NCI-H2171 treated with DMSO at 0.1 percent for 48 hours (cell line): ENCODE results near the gene CHST8.
"Not testable (repeated sequence)": the region's sequence is repeated elsewhere in the genome, so short reads cannot be mapped to it uniquely, and the experiment has no call there.

Source experiments
- DNase-seq: peaks from one replicate; lab custom pipeline; 2025; lab: John Stamatoyannopoulos, UW

The CHST8 gene

DNA sequence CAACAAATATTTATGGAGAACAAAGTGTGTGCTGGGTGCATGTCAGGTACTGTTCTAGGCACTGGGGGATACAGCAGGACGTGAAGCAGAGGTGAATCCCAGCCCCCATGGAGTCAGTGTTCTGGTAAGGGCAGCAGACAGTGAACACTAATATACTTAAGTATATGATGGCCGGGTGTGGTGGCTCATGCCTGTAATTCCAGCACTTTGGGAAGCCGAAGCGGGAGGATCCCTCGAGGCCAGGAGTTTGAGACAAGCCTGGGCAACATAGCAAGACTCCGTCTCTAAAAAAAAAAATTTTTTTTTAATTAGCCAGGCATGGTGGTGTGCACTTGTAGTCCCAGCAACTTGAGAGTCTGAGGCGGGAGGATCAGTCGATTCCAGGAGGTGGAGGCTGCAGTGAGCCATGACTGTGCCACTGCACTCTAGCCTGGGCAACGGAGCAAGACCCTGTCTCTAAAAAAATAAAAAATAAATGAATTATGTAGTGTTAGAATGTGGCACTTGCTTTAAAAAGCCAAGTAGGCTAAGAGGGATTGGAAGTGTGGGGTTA lies 22.6 kb downstream of the CHST8 start:
- DNase-seq = no peak

DNA sequence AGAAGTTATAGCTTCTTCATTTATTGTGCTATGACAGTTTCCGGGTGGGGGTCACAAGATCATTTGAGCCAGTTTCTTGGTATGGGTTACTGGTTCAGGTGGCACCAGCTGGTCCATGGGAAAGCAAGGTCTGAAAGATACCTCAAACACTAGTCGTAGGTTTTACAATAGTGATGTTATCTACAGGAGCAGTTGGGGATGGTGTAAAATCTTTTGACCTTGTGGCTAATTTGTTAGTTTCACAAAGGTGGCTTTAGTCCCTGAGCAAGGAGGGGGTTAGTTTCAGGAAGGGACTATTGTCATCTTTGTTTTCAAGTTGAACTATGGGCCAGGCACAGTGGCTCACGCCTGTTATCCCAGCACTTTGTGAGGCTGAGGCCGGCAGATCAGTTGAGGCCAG lies 24.6 kb downstream of the CHST8 start:
- no peak for DNase-seq

DNA sequence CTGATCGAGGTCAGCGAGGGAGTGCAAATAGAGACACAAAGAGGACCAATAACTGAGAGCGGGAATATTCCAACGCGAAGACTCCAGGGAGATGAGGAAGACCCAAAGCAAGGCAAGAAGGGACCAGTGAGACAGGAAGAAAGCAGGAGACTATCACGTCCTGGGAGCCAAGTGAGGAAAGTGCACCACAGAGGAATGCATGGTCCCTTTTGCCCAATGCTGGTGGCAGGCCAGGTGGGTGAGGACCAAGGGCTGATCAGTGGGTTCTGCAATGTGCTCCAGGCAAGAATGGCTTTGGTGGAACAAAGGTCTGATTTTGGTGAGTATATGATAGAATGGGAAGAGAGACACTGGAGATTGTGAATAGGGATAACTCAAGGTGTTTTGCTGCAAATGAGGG lies 25.4 kb downstream of the CHST8 start:
- no peak for DNase-seq

DNA sequence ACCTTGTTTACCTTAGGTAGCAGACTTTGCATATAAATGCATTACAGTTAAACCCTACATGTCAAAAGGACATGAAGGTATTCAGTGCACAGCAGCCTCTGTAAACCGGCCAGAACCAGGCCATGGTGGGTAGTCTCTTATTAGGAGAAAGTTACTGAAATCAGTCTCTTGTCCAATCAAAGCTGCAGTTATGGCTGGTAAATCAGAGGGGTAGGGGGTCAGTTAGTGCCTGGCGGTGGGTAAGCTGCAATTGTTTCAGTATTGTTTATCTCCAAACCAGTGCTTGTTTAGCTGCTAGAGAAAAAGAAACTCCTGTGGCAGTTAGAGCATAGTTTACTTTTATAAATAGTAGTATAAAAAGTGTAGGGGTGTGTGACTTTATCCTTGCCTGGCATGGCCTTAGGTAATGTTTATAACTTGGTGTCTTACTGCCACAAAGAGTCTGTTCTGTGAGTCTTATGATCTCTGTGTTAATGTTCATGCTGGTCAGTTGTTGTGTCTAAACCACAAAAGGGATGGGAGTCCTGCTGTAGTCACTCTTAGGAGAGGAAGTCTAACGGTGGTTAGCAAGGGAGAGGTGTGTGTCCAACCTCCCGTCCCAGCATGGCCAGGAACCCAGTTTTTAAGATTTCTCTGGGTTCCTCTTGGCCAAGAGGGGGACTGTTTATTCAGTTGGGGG lies 28.0 kb downstream of the CHST8 start:
- DNase-seq = no peak

DNA sequence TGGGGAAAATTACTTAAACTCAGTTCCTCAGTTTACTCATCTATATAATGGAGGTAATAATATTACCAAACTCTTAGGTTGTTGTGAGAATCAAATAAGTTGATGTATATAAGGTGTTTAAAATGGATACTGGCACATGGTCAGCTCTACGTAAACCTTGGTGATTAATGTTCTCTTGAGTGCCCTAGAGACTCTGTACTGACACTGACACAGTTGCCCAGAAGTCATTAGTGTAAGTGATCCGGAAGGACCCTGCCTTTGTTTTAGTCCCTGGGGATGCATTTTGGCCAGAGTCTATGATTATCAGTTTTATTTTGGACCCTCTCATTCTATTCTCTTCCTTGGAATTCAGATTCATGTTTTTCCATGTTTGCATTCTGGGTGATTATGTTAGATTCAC lies 31.9 kb downstream of the CHST8 start:
- no peak for DNase-seq

DNA sequence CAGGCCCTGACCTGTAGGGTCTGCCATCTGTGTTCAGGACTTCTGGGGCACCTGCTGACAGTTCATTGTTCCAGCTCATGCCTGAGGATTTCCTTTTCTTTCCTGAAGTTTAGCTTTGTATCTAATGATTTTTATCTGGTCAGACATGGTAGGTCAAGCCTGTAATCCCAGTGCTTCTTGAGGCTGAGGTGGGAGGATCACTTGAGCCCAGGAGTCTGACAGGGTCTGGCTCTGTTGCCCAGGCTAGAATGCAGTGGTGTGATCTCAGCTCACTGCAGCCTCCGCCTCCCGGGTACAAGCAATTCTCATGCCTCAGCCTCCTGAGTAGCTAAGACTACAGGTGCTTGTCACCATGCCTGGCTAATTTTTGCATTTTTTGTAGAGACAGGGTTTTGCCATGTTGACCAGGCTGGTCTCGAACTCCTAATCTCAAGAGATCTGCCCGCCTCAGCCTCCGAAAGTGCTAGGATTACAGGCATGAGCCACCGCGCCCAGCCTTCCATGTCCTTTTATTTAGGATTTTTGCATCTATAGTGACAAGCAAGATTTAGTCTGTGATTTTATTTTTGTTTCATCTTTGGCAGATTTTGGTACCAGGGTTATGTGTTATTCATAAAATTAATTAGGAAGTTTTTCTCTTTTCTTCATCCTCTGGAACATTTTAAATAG lies 33.2 kb downstream of the CHST8 start:
- no peak for DNase-seq

DNA sequence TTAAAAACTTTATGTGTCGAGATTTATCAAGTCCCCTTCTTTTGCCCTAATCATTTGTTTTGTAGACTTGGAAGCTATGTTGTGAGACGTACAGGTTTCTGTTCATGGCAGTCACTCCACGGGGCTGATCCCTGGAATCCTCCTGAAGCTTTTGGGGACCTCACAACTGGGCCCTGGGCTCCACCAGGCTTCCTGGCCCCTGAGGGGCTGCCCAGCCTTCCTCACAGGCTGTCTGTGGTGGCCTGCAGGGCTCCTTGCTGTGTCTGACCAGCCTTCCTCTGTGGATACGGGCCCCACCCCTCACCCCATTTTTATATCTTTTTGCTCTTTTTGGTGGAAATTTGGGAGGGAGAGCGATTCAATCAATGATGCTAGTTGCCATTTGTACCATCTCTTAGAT lies 38.1 kb downstream of the CHST8 start:
- no peak for DNase-seq

DNA sequence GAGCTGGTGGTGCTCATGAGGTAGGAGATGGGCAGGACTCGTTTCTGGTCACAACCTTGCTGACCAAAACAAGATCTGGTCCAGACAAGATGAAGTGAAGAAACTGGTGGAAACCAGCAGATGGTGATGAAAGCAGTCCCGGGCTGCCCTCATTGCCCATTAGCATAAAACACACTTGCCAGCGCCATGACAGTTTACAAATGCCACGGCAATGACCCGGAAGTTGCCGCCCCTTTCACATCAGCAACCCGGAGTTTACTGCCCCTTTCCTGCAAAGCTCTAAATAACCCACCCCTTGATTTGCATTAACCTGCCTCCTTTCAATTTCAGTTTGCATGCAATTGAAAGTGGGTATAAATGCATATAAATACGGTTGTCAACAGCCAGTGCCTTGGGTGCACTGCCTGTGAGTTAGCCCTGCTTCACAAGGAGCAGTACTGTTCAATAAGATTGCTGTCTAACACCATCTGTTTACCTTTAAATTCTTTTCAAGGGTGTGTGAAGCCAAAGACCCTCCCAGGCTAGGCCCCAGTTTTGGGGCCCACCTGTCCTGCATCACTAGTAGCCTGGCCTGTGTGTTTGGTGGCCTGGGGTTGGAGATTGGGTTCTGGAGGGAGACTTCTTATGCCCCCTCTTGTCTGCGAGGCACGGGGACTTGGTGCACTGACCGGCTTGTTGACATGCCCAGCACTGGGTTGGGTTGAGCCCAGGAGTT lies 38.8 kb downstream of the CHST8 start:
- no peak for DNase-seq

DNA sequence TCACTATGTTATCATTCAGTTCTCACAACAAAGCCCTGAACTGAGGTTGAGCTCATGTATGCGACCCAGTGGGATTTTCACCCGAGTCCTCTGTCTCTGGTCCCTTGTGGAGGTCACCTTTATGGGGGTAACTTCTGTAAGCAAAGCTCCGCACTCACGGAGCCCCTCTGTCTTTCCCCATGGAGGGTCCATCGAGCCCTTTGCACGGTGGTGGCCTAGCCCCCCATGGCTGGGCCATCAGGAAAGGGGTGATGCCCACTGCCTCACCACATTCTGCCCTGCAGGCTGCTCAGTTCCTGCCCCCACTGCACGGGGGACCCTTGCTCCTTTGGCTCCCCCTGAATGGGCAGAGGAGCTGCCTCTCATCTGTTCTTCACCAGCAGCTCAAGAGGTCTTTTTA lies 39.6 kb downstream of the CHST8 start:
- no peak for DNase-seq

DNA sequence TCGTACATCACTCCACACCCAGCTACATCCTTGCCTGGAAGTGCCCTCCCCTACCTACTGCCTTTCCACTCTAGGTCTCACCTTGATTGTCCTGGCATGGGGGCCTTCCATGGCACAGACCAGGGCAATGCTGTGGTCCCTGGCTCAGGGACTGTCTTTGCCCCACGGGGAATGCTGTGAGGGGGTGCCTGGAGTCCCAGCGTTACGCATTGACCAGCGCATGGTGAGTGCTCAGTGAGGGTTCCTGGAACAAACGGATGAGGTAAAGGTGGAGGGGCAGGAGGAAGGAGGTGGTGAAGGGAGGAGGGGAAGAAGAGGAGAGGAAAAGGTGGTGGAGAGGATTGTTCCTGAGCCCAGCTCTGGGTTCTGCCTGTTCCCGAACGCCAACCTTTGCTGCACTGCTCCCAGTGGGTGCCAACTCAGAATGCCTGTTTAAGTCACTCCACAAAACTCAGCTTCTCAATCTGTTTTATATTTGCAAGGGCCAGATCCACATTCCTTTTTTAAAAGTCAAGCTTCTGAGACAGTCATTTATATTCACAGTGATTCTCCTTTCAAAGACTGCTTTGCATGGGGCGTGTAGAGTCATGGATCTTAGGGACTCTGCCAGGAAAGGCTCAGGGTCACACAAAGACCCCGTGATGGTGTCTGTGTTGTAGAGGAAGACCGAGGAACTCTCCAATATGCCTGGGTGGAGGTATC lies 40.8 kb downstream of the CHST8 start:
- DNase-seq = no peak

DNA sequence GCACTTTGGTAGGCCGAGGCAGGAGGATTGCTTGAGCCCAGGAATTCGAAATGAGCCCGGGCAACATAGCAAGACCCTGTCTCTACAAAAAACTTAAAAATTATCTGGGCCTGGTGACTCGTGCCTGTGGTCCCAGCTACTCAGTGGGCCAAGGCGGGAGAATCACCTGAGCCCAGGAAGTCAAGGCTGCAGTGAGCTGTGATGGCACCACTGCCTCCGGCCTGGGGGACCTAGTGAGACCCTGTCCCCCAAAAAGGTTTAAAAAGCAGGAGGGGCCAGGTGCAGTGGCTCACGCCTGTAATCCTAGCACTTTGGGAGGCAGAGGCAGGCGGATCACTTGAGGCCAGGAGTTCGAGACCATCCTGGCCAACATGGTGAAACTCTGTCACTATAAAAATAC lies 41.6 kb downstream of the CHST8 start:
- not testable (repeated sequence) for DNase-seq

DNA sequence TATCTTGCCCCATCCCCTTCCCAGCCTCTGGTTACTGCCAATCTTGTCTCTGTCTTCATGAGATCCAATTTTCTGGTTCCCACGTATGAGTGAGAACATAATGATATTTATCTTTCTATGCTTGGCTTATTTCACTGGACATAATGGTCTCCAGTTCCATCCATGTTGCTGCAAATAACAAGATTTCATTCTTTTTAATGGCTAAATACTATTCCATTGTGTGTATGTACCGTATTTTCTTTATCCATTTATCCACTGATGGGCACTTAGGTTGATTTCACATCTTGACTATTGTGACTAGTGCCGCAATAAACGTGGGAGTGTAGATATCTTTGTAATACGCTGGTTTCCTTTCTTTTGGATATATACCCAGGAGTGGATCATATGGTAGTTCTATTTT lies 43.0 kb downstream of the CHST8 start:
- no peak for DNase-seq

DNA sequence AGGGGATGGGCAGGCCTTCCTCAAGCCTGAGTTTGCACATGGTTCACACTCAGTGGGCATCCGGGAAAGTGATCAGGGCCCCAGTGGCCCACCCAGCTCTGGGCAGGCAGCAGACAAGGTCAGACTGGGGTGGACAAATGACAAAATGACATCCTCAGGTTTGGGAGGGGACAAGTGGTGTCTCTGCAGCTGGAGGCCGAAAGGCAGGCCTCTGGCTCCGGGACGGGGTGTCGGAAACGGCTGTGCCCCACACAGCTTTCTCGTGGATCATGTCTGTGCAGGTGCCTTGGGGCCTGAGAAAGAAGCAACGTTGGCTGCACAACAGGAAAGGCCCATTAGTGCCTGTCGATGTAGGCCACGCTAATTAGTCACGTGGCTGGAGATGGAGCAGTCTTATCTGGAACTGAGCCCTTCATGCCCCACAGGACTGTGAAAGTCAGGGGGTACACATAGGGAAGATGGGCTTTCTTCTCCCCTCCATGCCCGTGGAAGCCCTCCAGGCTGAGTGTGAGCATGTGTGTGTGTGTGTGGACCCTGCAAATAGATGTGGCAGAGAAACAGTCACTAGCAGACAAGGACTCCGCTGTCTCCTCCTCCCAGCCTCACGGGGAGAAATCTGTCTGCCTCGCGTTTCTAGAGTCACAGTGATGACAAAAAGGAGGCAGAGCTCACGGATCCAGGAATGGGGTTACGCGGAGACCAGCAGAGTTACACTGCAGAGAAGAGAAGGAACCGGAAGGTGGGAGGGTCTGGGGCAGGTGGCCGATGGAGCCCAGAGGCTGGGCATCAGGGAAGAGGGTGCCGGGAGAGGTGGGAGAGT lies 44.2 kb downstream of the CHST8 start:
- no peak for DNase-seq

DNA sequence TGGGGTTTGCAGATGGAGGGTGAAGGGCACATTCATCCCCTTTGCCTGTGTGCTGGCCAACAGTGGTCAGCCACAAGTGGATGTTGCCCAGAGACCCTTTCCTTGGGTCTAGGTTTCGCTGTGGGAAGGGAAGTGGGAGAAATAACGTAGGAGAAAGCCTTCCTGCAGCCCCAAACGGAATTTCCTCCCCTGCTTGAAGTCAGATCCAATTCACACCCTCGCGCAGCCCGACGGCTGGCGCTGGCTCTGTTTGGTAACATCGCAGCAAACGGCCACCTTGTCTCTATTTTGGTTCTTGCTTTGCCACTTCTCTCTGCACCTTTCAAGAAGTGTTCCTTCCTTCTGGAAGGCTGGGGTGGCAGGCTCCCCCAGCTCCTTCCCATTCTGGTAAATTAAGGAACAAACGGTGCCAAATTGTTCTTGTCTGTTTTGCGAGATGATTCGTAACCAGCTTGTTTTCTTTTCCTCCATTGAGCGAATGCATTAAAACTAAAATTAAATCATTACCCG lies 45.4 kb downstream of the CHST8 start:
- DNase-seq = no peak

DNA sequence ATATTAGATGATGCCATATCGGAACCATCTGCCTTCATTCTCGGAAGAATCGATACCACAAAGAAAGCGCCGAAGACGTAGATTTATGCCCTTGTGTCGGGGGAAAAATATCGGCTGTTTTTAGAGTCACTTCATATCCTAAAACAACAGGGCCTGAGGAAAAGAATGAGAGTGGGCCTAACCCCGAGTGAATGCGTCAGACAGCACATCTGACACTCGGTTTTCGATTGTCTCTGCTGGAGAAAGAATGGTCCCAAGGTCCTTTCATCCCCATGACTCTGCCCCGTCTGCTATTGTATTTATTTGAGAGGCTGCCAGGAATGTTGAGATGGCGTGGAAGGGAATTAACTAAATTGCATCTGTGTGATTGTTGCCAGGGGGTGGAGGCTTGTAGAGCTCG lies 46.1 kb downstream of the CHST8 start:
- DNase-seq = no peak

DNA sequence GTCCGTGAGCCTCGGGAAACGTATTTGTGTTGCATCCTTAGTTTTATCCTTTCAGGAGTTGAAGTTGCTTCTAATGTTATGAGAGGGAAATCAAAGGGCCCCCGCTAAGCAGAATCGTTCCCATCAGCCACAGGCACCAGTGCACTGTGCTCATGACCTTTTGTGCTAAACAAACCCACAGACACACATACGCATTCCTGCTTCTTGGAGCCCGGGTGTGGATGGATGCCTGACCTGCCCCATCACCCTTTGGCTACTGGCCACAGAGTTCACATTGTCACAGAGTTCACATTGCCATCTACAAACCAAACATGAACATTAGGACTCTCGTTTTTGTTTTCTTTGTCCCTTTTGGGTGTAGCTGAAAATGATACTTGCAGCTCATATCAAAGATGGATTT lies 47.2 kb downstream of the CHST8 start:
- no peak for DNase-seq

DNA sequence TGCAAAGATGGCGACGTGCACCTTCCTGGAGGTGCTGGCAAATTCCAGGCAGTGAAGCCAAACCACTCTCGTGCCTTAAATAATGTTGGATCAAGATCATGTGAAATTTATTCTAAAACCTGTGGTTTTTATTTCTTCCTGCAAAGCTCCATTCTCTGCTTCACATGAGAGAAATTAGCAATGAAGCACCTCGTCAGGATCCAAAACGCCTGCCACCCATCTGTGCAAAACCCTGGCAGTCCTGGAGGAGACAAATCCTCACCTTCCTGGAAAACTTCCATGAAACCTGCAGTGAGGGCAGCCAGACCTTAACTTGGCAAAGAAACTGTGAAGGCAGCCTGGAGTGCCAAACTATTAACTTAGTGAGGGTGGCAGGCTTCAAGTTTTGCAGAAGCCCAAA lies 47.6 kb downstream of the CHST8 start:
- DNase-seq = no peak

DNA sequence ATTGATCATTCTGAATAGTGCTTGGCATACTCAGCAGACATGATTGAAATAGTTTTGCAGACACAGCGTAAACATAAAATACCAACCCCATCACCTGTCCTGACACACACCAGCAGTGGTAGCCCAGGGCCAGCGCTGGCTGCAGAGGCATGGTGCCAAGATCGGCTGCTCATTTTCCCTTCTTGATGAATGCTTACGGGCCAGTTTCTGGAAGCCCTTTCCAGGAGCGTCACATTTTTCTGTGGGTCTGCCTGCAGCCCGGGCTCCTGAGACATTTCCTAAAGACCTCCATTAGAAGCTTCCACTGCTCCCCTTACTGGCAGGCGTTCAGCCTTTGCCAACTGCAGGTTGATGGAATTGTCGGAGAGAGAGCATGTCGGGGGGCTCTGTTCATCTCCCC lies 48.6 kb downstream of the CHST8 start:
- no peak for DNase-seq

DNA sequence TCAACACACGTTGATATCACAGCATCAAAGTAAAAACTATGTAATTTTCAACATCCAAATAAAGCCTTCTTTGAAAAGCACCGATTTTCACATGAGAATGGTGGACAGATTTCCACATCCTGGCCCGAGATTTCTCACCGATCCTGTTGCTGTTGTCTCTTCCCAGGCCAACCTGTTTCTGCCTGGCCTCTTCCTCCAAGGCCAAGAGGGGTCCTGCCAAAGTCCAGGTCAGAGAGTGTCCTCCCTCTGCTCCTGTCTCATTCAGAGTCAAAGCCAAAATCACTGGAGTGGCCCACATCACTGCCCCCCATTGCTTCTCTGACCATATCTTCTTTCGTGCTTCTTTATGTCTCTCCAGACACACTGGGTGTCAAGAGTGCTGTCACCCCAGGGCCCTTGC lies 49.5 kb downstream of the CHST8 start:
- no peak for DNase-seq

DNA sequence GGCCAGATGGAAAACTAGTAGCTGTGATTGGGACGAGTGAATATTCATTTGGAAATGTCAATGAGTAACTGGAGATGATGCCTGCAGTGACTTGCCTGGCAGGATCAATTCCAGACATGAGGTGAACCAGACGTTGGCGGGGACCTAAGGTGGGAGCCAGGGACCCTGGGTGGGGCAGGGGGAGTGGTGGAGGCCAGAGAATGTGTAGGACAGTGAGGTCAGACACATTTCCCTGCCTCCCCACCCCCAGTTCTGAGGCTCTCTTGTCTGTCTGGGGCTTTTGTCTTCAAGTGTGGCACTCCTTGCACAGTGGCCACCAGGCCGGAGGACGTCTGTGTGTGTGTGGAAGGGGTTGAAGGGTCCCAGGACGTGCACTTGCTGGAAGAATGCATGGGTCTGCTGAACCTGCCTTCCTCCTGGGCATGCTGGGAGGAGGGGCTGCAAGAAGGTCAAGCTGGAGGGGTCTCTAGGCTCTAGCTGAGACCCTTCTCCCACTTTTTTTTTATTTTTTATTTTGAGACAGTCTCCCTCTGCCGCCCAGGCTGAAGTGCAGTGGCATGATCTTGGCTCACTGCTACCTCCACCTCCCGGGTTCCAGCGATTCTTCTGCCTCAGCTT lies 51.6 kb downstream of the CHST8 start:
- DNase-seq = no peak
